ENCODE measurements around the gene MERTK.
"Not testable (repeated sequence)": the region's sequence is repeated elsewhere in the genome, so short reads cannot be mapped to it uniquely, and the experiment has no call there.

Gene MERTK

GRCh38 chr2:111897924-111898702, at the start of gene MERTK:
TSS of gene MERTK (plus strand) at chr2:111898607. CDS start at chr2:111898736, 129 bp downstream.
- H3K4me3 ChIP-seq (ENCODE audit: low read length), result peak within 1 kb of the TSS; percentile 83

GRCh38 chr2:111850646-111851045, 47.8 kb upstream of the MERTK start:
- H3K4me3 ChIP-seq (ENCODE audit: low read length), result not testable (repeated sequence)

More at GRCh38 chr2:111897924-111898702, at the start of gene MERTK:
- no peak for TF ChIP-seq ZNF274 (IDR thresholded peaks at IDR 0.05; ENCODE audit: low read depth, low read length)

- not testable (repeated sequence) for H3K4me3 ChIP-seq (ENCODE audit: low read length)
Measured at GRCh38 chr2:111852544-111852943, 45.9 kb upstream of the MERTK start.

- not testable (repeated sequence) for H3K4me3 ChIP-seq (ENCODE audit: low read length)
Measured at GRCh38 chr2:111860005-111860404, 38.4 kb upstream of the MERTK start.

GRCh38 chr2:111865124-111865523, 33.3 kb upstream of the MERTK start:
- not testable (repeated sequence) for H3K4me3 ChIP-seq (ENCODE audit: low read length)

- H3K4me3 ChIP-seq (ENCODE audit: low read length), result not testable (repeated sequence)
Measured at GRCh38 chr2:111872806-111873205, 25.6 kb upstream of the MERTK start.

GRCh38 chr2:111883661-111884591, 14.5 kb upstream of the MERTK start, which contains the start of gene ANAPC1:
TSS of gene ANAPC1 (minus strand) at chr2:111884193. CDS start at chr2:111880825, 3,368 bp downstream.
- peak within 1 kb of the TSS; percentile 97 for H3K4me3 ChIP-seq (ENCODE audit: low read length)

GRCh38 chr2:111884592-111884964, 13.8 kb upstream of the MERTK start:
- no peak for TF ChIP-seq ZNF274 (IDR thresholded peaks at IDR 0.05; ENCODE audit: low read depth, low read length)
- peak overlapping the region; percentile 97 for H3K4me3 ChIP-seq (ENCODE audit: low read length)

More at GRCh38 chr2:111883661-111884591, 14.5 kb upstream of the MERTK start, which contains the start of gene ANAPC1:
- no peak for TF ChIP-seq ZNF274 (IDR thresholded peaks at IDR 0.05; ENCODE audit: low read depth, low read length)

- no peak overlapping the region for H3K4me3 ChIP-seq (ENCODE audit: low read length)
Measured at GRCh38 chr2:111896024-111896423, 2.4 kb upstream of the MERTK start.

GRCh38 chr2:111896576-111896975, 1.8 kb upstream of the MERTK start:
- H3K4me3 ChIP-seq (ENCODE audit: low read length), result no peak overlapping the region
- TF ChIP-seq ZNF274 (IDR thresholded peaks at IDR 0.05; ENCODE audit: low read depth, low read length), result no peak

More at GRCh38 chr2:111896024-111896423, 2.4 kb upstream of the MERTK start:
- no peak for TF ChIP-seq ZNF274 (IDR thresholded peaks at IDR 0.05; ENCODE audit: low read depth, low read length)

- H3K4me3 ChIP-seq (ENCODE audit: low read length), result peak overlapping the region; percentile 83; the same call in 1 of the 2 replicates
- TF ChIP-seq ZNF274 (IDR thresholded peaks at IDR 0.05; ENCODE audit: low read depth, low read length), result no peak
Measured at GRCh38 chr2:111897630-111897923, 830 bp upstream of the MERTK start.

GRCh38 chr2:111898703-111899514, 502 bp downstream of the MERTK start:
- H3K4me3 ChIP-seq (ENCODE audit: low read length), result peak overlapping the region; percentile 54
- TF ChIP-seq ZNF274 (IDR thresholded peaks at IDR 0.05; ENCODE audit: low read depth, low read length), result no peak

- no peak for TF ChIP-seq ZNF274 (IDR thresholded peaks at IDR 0.05; ENCODE audit: low read depth, low read length)
- H3K4me3 ChIP-seq (ENCODE audit: low read length), result no peak overlapping the region
Measured at GRCh38 chr2:111900859-111901258, 2.5 kb downstream of the MERTK start.

GRCh38 chr2:111903516-111903915, 5.1 kb downstream of the MERTK start:
- TF ChIP-seq ZNF274 (IDR thresholded peaks at IDR 0.05; ENCODE audit: low read depth, low read length), result no peak
- no peak overlapping the region for H3K4me3 ChIP-seq (ENCODE audit: low read length)

Measured in GM08714 (cell line).